Measurements from ENCODE around the gene FAXC.

The FAXC gene

GRCh38 chr6:99349171-99350141 lies at the start of gene FAXC:
FAXC (minus strand) TSS chr6:99349674; CDS start chr6:99349372, 302 bp downstream.
- peak; percentile 83 for DNase-seq

- DNase-seq, result no peak
These were observed 47.8 kb upstream of the FAXC start for GRCh38 chr6:99397287-99397686.

GRCh38 chr6:99393698-99394531 lies 44.4 kb upstream of the FAXC start, which contains the start of gene COQ3:
COQ3 (minus strand) TSS chr6:99394195; CDS start chr6:99394179, 16 bp downstream.
- peak; percentile 95 for DNase-seq

GRCh38 chr6:99393366-99393697 lies 43.9 kb upstream of the FAXC start:
- DNase-seq, result no peak

- no peak for DNase-seq
These were observed 41.4 kb upstream of the FAXC start for GRCh38 chr6:99390896-99391295.

GRCh38 chr6:99384507-99384906 lies 35.0 kb upstream of the FAXC start:
- DNase-seq, result no peak

GRCh38 chr6:99378636-99379035 lies 29.2 kb upstream of the FAXC start:
- no peak for DNase-seq

GRCh38 chr6:99369533-99369932 lies 20.1 kb upstream of the FAXC start:
- no peak for DNase-seq

- no peak for DNase-seq
These were observed 17.4 kb upstream of the FAXC start for GRCh38 chr6:99366852-99367251.

GRCh38 chr6:99364026-99364425 lies 14.6 kb upstream of the FAXC start:
- no peak for DNase-seq

GRCh38 chr6:99362678-99363268 lies 13.3 kb upstream of the FAXC start:
- no peak for DNase-seq

- DNase-seq, result no peak
These were observed 10.3 kb upstream of the FAXC start for GRCh38 chr6:99359800-99360199.

- no peak for DNase-seq
These were observed 7.2 kb upstream of the FAXC start for GRCh38 chr6:99356641-99357040.

- DNase-seq, result no peak
These were observed 5.5 kb upstream of the FAXC start for GRCh38 chr6:99354983-99355382.

- peak; percentile 19 for DNase-seq
These were observed 3.7 kb upstream of the FAXC start for GRCh38 chr6:99353126-99353525.

- peak; percentile 76 for DNase-seq
These were observed 1.1 kb upstream of the FAXC start for GRCh38 chr6:99350573-99350972.

- DNase-seq, result no peak
These were observed 945 bp downstream of the FAXC start for GRCh38 chr6:99348288-99349170.

- peak; percentile 27 for DNase-seq
These were observed 1.7 kb downstream of the FAXC start for GRCh38 chr6:99347804-99348203.

- no peak for DNase-seq
These were observed 2.9 kb downstream of the FAXC start for GRCh38 chr6:99346595-99346994.

- DNase-seq, result peak; percentile 20
These were observed 4.3 kb downstream of the FAXC start for GRCh38 chr6:99345164-99345563.

- DNase-seq, result no peak
These were observed 5.2 kb downstream of the FAXC start for GRCh38 chr6:99344289-99344688.

- no peak for DNase-seq
These were observed 7.5 kb downstream of the FAXC start for GRCh38 chr6:99341862-99342455.

Measured in eye (tissue), 1 donor.